HFF-Myc (cell line): ENCODE results near the gene AKR1E2.
"Not testable (repeated sequence)": the region's sequence is repeated elsewhere in the genome, so short reads cannot be mapped to it uniquely, and the experiment has no call there.

Experiments
- DNase-seq: peaks from one replicate; pipeline ENCODE4 v3.0.0-alpha.2; 2011; ENCODE audit warnings: low read depth; ENCODE audit errors: extremely low read depth
- H3K4me3 ChIP-seq: replicated peaks from 2 replicates; pipeline ENCODE4 v1.5.1; 2011; ENCODE audit warnings: low read depth, mild to moderate bottlenecking, control low read depth, low read length
- CTCF ChIP-seq: IDR thresholded peaks from 2 replicates; pipeline ENCODE4 v1.5.1; 2012; ENCODE audit warnings: mild to moderate bottlenecking, low read depth, low read length, control low read depth; ENCODE audit errors: missing control alignments

Gene AKR1E2

GRCh38 chr10:4810092-4810491 is 15.9 kb upstream of the AKR1E2 start:
- no peak for TF ChIP-seq CTCF
- DNase-seq = no peak
- H3K4me3 ChIP-seq = no peak overlapping the region

DNA sequence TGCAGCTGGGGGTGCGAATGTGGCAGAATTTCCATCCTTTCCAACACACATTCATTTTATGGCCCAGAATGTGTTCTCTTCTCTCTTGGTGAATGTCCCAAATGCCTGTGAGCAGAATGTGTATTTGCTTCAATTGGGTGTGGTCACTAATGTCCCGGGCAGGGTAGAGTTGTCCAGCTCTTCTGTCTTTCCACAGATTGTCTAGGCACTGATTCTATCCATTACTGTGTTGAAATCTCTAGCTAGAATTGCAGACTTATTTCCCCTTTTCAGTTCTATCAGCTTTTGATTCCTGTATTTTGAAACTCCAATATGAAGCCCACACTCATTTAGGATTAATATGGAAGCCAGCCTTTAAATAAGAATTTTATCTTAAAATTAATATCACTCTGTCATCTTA is 14.0 kb upstream of the AKR1E2 start:
- DNase-seq = no peak
- TF ChIP-seq CTCF = no peak

GRCh38 chr10:4813023-4813422 is 13.0 kb upstream of the AKR1E2 start:
- no peak overlapping the region for H3K4me3 ChIP-seq
- peak; percentile 66 for DNase-seq
- no peak for TF ChIP-seq CTCF

More for the DNA sequence above, 14.0 kb upstream of the AKR1E2 start:
- H3K4me3 ChIP-seq = no peak overlapping the region

GRCh38 chr10:4813496-4813895 is 12.5 kb upstream of the AKR1E2 start:
- DNase-seq = no peak
- no peak for TF ChIP-seq CTCF
- H3K4me3 ChIP-seq = no peak overlapping the region

DNA sequence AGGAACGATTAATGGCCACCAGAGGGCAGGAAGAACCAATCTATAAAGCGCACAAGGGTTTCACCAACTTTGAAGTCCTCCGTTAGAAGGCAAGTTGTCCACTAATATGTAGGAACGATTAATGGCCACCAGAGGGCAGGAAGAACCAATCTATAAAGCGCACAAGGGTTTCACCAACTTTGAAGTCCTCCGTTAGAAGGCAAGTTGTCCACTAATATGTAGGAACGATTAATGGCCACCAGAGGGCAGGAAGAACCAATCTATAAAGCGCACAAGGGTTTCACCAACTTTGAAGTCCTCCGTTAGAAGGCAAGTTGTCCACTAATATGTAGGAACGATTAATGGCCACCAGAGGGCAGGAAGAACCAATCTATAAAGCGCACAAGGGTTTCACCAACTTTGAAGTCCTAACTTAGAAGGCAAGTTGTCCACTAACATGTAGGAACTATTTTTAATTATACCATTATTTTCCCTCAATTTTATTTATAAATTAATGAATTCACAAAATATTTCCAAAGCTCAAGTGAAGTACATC is 10.3 kb upstream of the AKR1E2 start:
- H3K4me3 ChIP-seq, DNase-seq: not testable (repeated sequence)
- peak; percentile 46 for TF ChIP-seq CTCF

DNA sequence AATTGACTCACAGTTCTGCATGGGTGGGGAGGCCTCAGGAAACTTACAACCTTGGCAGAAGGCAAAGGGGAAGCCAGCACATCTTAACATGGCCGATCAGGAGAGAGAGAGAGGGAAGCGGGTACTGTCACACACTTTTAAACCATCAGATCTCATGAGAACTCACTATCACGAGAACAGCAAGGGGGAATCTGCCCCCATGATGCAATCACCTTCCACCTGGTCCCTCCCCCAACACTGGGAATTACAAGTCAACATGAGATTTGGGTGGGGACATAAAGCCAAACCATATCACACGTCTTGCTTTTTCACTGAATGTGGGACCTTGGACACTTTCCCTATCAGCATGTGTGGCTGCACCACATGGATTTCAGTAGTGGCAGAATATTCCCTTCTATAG is 9.0 kb upstream of the AKR1E2 start:
- DNase-seq = no peak
- H3K4me3 ChIP-seq = no peak overlapping the region
- TF ChIP-seq CTCF = no peak

DNA sequence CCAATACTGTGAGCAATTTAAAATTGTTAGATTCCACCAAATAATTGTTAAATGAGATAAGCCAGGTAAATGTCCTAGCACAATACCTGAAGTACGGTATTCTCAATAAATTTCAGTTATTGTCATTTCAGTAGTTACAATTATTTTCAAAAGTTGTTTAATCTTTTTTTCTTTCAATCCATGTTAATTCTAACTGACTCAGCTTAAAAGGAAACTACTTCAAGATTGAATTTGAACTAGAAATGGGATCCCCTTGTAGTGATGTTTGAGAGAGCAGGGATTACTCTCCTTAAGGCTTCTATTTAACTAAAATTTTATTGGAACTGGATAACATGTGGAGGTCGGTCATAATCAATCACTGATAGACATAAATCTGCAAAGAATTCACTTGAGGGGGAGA is 6.9 kb upstream of the AKR1E2 start:
- no peak for TF ChIP-seq CTCF
- H3K4me3 ChIP-seq = no peak overlapping the region

More for the DNA sequence above, 6.9 kb upstream of the AKR1E2 start:
- no peak for DNase-seq
